ENCODE data around the gene RABGAP1L.

GRCh38 chr1:174433451-174433850, 274.1 kb downstream of the RABGAP1L start:
- TF ChIP-seq POLR2A (IDR thresholded peaks at IDR 0.05; ENCODE audit: low read length) (no peak), GATA1 (IDR thresholded peaks at IDR 0.05; ENCODE audit: low read depth, low read length) (no peak)

Measured in erythroblast (primary cell).